GM19023 (cell line): ENCODE results near the gene CHRM2.
"Not testable (repeated sequence)": the region's sequence is repeated elsewhere in the genome, so short reads cannot be mapped to it uniquely, and the experiment has no call there.

ENCODE experiments used
- ATAC-seq: cut with Tn5 transposase; IDR thresholded peaks from one replicate; pipeline ENCODE4 v1.9.1; 2021; ENCODE audit warnings: mild to moderate bottlenecking, moderate library complexity; ENCODE audit not compliant: unreplicated experiment

The CHRM2 gene

GRCh38 chr7:136868496-136869000 is at the start of gene CHRM2:
CHRM2 (plus strand) TSS chr7:136868652; CDS start chr7:137014866, 146,214 bp downstream.
- ATAC-seq, result no peak

- not testable (repeated sequence) for ATAC-seq
Observed at GRCh38 chr7:136831398-136831797, 37.1 kb upstream of the CHRM2 start.

- ATAC-seq, result no peak
Observed at GRCh38 chr7:136845899-136846465, 22.5 kb upstream of the CHRM2 start.

GRCh38 chr7:136847858-136848257 is 20.6 kb upstream of the CHRM2 start:
- ATAC-seq, result no peak

- ATAC-seq, result no peak
Observed at GRCh38 chr7:136853654-136854053, 14.8 kb upstream of the CHRM2 start.

GRCh38 chr7:136857573-136857972 is 10.9 kb upstream of the CHRM2 start:
- no peak for ATAC-seq

GRCh38 chr7:136859803-136860202 is 8.6 kb upstream of the CHRM2 start:
- no peak for ATAC-seq

- no peak for ATAC-seq
Observed at GRCh38 chr7:136865236-136865635, 3.2 kb upstream of the CHRM2 start.

GRCh38 chr7:136865777-136866176 is 2.7 kb upstream of the CHRM2 start:
- no peak for ATAC-seq

GRCh38 chr7:136869001-136869961 is 829 bp downstream of the CHRM2 start:
- ATAC-seq, result no peak

- ATAC-seq, result no peak
Observed at GRCh38 chr7:136869991-136870865, 1.8 kb downstream of the CHRM2 start.

GRCh38 chr7:136870866-136871487 is 2.5 kb downstream of the CHRM2 start:
- ATAC-seq, result no peak

GRCh38 chr7:136874393-136875032 is 6.1 kb downstream of the CHRM2 start:
- ATAC-seq, result no peak

- no peak for ATAC-seq
Observed at GRCh38 chr7:136877509-136877908, 9.1 kb downstream of the CHRM2 start.

GRCh38 chr7:136877990-136878389 is 9.5 kb downstream of the CHRM2 start:
- no peak for ATAC-seq

GRCh38 chr7:136878878-136879277 is 10.4 kb downstream of the CHRM2 start:
- no peak for ATAC-seq

GRCh38 chr7:136883046-136883445 is 14.6 kb downstream of the CHRM2 start:
- ATAC-seq, result no peak

- ATAC-seq, result no peak
Observed at GRCh38 chr7:136884492-136884891, 16.0 kb downstream of the CHRM2 start.

- ATAC-seq, result no peak
Observed at GRCh38 chr7:136887317-136887716, 18.9 kb downstream of the CHRM2 start.

- ATAC-seq, result no peak
Observed at GRCh38 chr7:136890399-136890798, 21.9 kb downstream of the CHRM2 start.
